IgD-negative memory B cell (primary cell): ENCODE measurements around the gene CYP2C9. TPM values are rescaled to one million over a fixed set of nuclear protein-coding genes. Genes with fewer than 3 reads are reported as not detected.
A peak's percentile ranks its signal among the peaks of the same experiment; 100 is the strongest.

ENCODE experiments used
- H3K27ac Mint-ChIP-seq, 3 donors: one replicate each; pipeline ENCODE4 v1.8.0; 2020 to 2022; ENCODE audit warnings: mild to moderate bottlenecking in 3 of 3, mixed read lengths in 3 of 3, moderate library complexity in 1 of 3
- H3K27me3 Mint-ChIP-seq: one replicate; pipeline ENCODE4 v1.8.0; 2021; ENCODE audit warnings: mixed read lengths
- H3K36me3 Mint-ChIP-seq: one replicate; pipeline ENCODE4 v1.8.0; 2020; ENCODE audit warnings: mild to moderate bottlenecking, mixed read lengths
- H3K4me1 Mint-ChIP-seq, 3 donors: one replicate each; pipeline ENCODE4 v1.8.0; 2020 to 2022; ENCODE audit warnings: mixed read lengths in 3 of 3, mild to moderate bottlenecking in 1 of 3
- H3K4me3 Mint-ChIP-seq, 4 donors: one replicate each; pipeline ENCODE4 v1.8.0; 2020 to 2022; ENCODE audit warnings: mild to moderate bottlenecking in 4 of 4, mixed read lengths in 4 of 4, moderate library complexity in 3 of 4
- H3K9me3 Mint-ChIP-seq, 3 donors: one replicate each; pipeline ENCODE4 v1.8.0; 2020 to 2021; ENCODE audit warnings: mixed read lengths in 3 of 3, mild to moderate bottlenecking in 1 of 3
- polyA plus RNA-seq: library from polyadenylated mRNA; unstranded; fragments of 300-500 nt; fragmentation: Illumina TruSeq; gene quantifications from one replicate; pipeline ENCODE4 v1.2.3, GENCODE V29; 2021

Gene CYP2C9
- polyA plus RNA-seq, 1 donor from 2014 or later: not detected

DNA sequence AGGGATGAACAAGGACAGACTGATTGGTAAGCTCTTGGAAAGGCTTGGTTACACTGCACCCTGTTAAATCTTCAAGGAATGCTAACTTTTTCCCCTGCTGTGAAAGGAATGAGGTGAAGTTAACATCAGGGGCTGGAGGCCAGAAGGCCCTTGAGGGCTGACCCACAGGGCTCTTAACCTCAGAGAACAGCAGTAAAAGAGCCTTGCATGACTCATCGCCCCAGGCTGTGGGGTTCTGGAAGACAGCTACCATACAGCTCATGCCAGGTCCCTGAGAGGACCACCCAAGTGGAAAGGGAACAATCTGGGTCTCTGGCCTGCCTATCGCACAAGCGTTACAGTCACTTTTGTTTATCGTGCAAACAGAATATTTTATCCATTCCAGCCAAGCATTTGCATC, 54.4 kb downstream of the CYP2C9 start:
- Mint-ChIP-seq H3K9me3 (peaks cover 10 to 20% (median 11%) of the 10 kb centered on the region in 3 donors), H3K4me3 (no peak overlapping the region), H3K27ac (no peak overlapping the region), H3K4me1 (no peaks in the 10 kb centered on the region), H3K27me3 (peaks cover 2% of the 10 kb centered on the region), H3K36me3 (no peaks in the 10 kb centered on the region)

- Mint-ChIP-seq H3K4me3 (no peak overlapping the region), H3K27me3 (peaks cover 8% of the 10 kb centered on the region), H3K27ac (no peak overlapping the region), H3K36me3 (no peaks in the 10 kb centered on the region), H3K4me1 (peaks cover 0 to 4% (median 0%) of the 10 kb centered on the region in 3 donors), H3K9me3 (peaks cover 0 to 4% (median 2%) of the 10 kb centered on the region in 3 donors)
Measured at GRCh38 chr10:94997741-94998174, 59.3 kb downstream of the CYP2C9 start.

- Mint-ChIP-seq H3K4me1 (no peaks in the 10 kb centered on the region), H3K4me3 (no peak overlapping the region), H3K9me3 (peaks cover 0 to 4% (median 3%) of the 10 kb centered on the region in 3 donors), H3K36me3 (peaks cover 3% of the 10 kb centered on the region), H3K27me3 (peaks cover 11% of the 10 kb centered on the region), H3K27ac (no peak overlapping the region)
Measured at GRCh38 chr10:95026461-95026860, 88.0 kb downstream of the CYP2C9 start.

GRCh38 chr10:95031656-95032055, 93.2 kb downstream of the CYP2C9 start:
- Mint-ChIP-seq H3K27ac (no peak overlapping the region), H3K36me3 (peaks cover 1% of the 10 kb centered on the region), H3K4me1 (no peaks in the 10 kb centered on the region), H3K4me3 (no peak overlapping the region), H3K9me3 (peaks cover 0 to 3% (median 0%) of the 10 kb centered on the region in 3 donors), H3K27me3 (peaks cover 7% of the 10 kb centered on the region)

- Mint-ChIP-seq H3K36me3 (peaks cover 1% of the 10 kb centered on the region), H3K27me3 (peaks cover 7% of the 10 kb centered on the region), H3K4me3 (no peak overlapping the region), H3K27ac (no peak overlapping the region), H3K4me1 (no peaks in the 10 kb centered on the region), H3K9me3 (peaks cover 0 to 3% (median 0%) of the 10 kb centered on the region in 3 donors)
Measured at GRCh38 chr10:95034401-95034800, 95.9 kb downstream of the CYP2C9 start.

DNA sequence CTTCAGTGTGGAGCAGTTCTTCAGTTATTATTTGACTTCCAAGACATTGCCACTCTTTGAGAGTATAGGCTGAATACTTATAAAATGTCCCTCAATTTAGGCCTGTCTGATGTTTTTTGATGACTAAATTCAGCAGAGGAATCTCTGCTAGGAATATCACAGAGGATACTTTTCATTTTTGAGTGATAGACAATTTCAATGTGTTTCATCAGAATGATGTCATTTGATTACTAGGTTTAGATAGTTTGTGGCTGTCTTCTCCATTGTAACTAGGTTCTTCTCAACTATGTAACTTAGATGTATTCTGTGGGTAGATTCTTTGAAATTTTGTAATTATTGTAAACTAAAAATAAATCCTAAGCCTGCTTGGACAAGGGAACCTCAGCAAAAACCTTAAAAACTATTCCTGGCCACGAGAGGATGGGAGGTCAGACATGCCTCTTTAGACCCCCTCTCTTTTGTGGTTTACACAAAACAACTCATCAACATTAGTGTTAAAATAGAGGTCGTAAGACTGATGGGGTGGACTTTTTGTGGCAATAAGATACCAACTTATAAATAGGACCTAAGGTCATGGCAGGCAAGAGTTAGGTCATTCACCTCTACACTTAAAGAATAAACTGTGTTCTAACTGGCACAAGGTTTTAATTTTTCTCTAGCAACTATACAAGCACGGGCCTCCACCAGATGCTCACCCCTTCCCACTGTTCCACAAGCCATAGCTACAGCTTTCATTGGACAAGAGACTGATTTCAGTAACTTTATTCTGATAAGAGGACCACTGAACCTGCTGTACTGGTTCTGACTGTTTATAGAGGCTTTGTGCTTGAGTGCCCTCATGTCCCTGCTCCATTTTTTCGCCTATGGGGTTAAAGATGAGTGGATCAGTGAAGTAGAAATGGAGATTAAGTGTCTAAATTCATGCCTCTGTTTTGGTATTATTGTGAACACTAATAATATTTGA, 97.2 kb downstream of the CYP2C9 start:
- Mint-ChIP-seq H3K27me3 (peaks cover 6% of the 10 kb centered on the region), H3K4me3 (no peak overlapping the region), H3K36me3 (no peaks in the 10 kb centered on the region), H3K4me1 (no peaks in the 10 kb centered on the region), H3K9me3 (no peaks in the 10 kb centered on the region), H3K27ac (no peak overlapping the region)

DNA sequence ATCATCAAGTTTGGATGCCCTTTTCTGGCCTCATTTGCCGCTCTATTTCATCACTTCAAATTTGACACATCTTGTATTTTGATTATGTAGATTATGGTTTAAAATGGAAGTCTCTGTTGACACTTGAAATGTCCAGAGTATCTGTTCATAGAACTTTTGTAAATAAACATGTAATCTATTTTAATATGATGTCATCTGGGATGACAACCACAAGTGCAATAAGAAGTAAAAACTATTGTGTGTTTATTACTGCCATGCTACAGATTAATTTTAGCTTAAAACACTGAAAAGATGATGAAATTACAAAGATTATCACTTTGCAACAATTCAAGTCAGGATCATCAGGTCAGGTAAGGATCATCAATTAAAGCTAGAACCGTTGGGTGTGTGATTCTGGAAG, 100.8 kb downstream of the CYP2C9 start:
- H3K4me1 Mint-ChIP-seq: no peaks in the 10 kb centered on the region
- no peaks in the 10 kb centered on the region for H3K27me3 Mint-ChIP-seq
- peak overlapping the region in 1 of 3 donors; percentile 6 for H3K27ac Mint-ChIP-seq
- no peak overlapping the region for H3K4me3 Mint-ChIP-seq
- H3K9me3 Mint-ChIP-seq: no peaks in the 10 kb centered on the region
- no peaks in the 10 kb centered on the region for H3K36me3 Mint-ChIP-seq

Other genes with a start within 250 kb of the CYP2C9 start
- gene CYP2C19, start 176.0 kb upstream of the CYP2C9 start, polyA plus RNA-seq: not detected
- gene CYP2C8, start 130.8 kb downstream of the CYP2C9 start, polyA plus RNA-seq: not detected